SK-N-SH treated with all-trans-retinoic acid at 6 μM for 48 hours (cell line): ENCODE data around the gene CCL18.
"Not testable (repeated sequence)": the region's sequence is repeated elsewhere in the genome, so short reads cannot be mapped to it uniquely, and the experiment has no call there.

Experiments used
- ATAC-seq: fragments of 200-7000 bp; cut with Tn5 transposase; 3 replicates; pipeline ENCODE4 v1.9.1; 2020; ENCODE audit warnings: mild to moderate bottlenecking, moderate library complexity
- BACH2 ChIP-seq: fragments of 250-450 bp; sonication (Bioruptor Pico); IDR thresholded peaks from 2 replicates; pipeline ENCODE4 v1.9.0; 2021; ENCODE audit warnings: mild to moderate bottlenecking, borderline replicate concordance
- CSDC2 ChIP-seq: fragments of 250-450 bp; sonication (Bioruptor Pico); IDR thresholded peaks from 2 replicates; pipeline ENCODE4 v1.5.0; 2020; ENCODE audit warnings: mild to moderate bottlenecking, moderate library complexity
- PPARA ChIP-seq: fragments of 250-450 bp; sonication (Bioruptor Pico); IDR thresholded peaks from 2 replicates; pipeline ENCODE4 v1.5.0; 2020; ENCODE audit warnings: mild to moderate bottlenecking, borderline replicate concordance
- RARB ChIP-seq: fragments of 250-450 bp; sonication (Bioruptor Pico); IDR thresholded peaks from 2 replicates; pipeline ENCODE4 v1.8.0; 2021; ENCODE audit warnings: mild to moderate bottlenecking, moderate library complexity
- SNAI2 ChIP-seq: fragments of 250-450 bp; sonication (Bioruptor Pico); IDR thresholded peaks from 2 replicates; pipeline ENCODE4 v1.5.0; 2020; ENCODE audit warnings: mild to moderate bottlenecking, moderate library complexity
- TCF4 ChIP-seq: fragments of 250-450 bp; sonication (Bioruptor Pico); IDR thresholded peaks from 2 replicates; pipeline ENCODE4 v1.8.0; 2021; ENCODE audit warnings: mild to moderate bottlenecking, moderate library complexity, borderline replicate concordance
- TOX ChIP-seq: fragments of 250-450 bp; sonication (Bioruptor Pico); IDR thresholded peaks from 2 replicates; pipeline ENCODE4 v1.8.0; 2021; ENCODE audit warnings: mild to moderate bottlenecking, moderate library complexity, borderline replicate concordance
- ZC3H10 ChIP-seq: fragments of 250-450 bp; sonication (Bioruptor Pico); IDR thresholded peaks from 2 replicates; pipeline ENCODE4 v1.5.1; 2021; ENCODE audit warnings: mild to moderate bottlenecking, moderate library complexity
- ZFP3 ChIP-seq: fragments of 250-450 bp; sonication (Bioruptor Pico); IDR thresholded peaks from 2 replicates; pipeline ENCODE4 v1.5.0; 2020; ENCODE audit warnings: mild to moderate bottlenecking, moderate library complexity
- ZNF565 ChIP-seq: fragments of 450-650 bp; formaldehyde crosslinking; conservative IDR thresholded peaks from 2 replicates; pipeline ENCODE4 v1.5.0; 2020; ENCODE audit warnings: low read depth, mild to moderate bottlenecking, moderate library complexity
- ZNF8 ChIP-seq: fragments of 450-650 bp; formaldehyde crosslinking; IDR thresholded peaks from 2 replicates; pipeline ENCODE4 v1.5.0; 2020; ENCODE audit warnings: mild to moderate bottlenecking, moderate library complexity
- TF ChIP-seq, protein P1 (sequence below): fragments of 250-450 bp; sonication (Bioruptor Pico); IDR thresholded peaks from 2 replicates; pipeline ENCODE4 v1.5.0; 2020; ENCODE audit warnings: mild to moderate bottlenecking, moderate library complexity
- TF ChIP-seq, protein P2 (sequence below): fragments of 250-450 bp; sonication (Bioruptor Pico); IDR thresholded peaks from 2 replicates; pipeline ENCODE4 v1.5.1; 2021; ENCODE audit warnings: mild to moderate bottlenecking, moderate library complexity

The CCL18 gene

DNA sequence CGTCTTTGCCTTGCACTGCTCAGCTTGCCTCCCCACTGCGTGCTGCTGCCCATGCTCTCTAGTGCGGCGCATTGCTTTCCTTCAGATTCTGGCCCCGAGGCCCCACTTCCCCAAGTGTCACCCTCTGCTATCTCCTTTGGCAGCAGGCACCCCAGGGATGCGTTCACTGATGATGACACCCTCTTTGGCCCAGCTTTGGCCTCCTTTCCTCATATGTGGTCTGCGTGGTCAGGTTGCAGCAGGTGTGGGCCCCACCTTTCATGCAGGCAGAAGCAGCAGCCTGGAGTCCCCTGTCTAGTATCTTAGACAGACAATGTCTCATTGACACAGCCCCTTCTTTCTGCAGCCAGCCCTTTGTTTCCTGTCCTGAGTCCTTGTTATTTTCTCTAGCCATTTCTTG is 30.7 kb downstream of the CCL18 start (continued):
- TF ChIP-seq, protein P1, sequence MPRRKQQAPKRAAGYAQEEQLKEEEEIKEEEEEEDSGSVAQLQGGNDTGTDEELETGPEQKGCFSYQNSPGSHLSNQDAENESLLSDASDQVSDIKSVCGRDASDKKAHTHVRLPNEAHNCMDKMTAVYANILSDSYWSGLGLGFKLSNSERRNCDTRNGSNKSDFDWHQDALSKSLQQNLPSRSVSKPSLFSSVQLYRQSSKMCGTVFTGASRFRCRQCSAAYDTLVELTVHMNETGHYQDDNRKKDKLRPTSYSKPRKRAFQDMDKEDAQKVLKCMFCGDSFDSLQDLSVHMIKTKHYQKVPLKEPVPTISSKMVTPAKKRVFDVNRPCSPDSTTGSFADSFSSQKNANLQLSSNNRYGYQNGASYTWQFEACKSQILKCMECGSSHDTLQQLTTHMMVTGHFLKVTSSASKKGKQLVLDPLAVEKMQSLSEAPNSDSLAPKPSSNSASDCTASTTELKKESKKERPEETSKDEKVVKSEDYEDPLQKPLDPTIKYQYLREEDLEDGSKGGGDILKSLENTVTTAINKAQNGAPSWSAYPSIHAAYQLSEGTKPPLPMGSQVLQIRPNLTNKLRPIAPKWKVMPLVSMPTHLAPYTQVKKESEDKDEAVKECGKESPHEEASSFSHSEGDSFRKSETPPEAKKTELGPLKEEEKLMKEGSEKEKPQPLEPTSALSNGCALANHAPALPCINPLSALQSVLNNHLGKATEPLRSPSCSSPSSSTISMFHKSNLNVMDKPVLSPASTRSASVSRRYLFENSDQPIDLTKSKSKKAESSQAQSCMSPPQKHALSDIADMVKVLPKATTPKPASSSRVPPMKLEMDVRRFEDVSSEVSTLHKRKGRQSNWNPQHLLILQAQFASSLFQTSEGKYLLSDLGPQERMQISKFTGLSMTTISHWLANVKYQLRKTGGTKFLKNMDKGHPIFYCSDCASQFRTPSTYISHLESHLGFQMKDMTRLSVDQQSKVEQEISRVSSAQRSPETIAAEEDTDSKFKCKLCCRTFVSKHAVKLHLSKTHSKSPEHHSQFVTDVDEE (CRISPR knock-in tag): no peak
- TF ChIP-seq TCF4: no peak
- TF ChIP-seq RARB (CRISPR knock-in tag): no peak

DNA sequence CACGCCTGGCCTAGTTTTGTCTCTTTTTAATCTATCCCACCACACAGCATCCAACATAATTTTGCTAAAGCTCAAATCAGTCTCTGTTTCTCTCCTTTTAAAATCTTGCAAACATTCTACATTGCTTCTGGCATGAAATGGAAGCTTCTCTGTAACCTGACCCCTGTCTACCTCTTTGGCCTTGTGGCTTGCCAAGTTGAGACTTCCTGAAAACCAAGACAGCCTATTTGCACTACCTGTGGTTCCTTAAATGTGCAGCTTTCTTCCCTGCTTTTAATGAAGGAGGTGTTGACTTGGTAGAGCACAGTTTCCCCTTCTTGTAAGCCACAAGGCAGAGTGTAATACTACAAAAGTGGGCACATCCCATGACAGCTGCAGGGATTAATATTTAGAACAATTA is 31.9 kb downstream of the CCL18 start:
- ATAC-seq: no peak
- no peak for TF ChIP-seq ZC3H10 (CRISPR knock-in tag)
- TF ChIP-seq TOX (CRISPR knock-in tag): no peak
- no peak for TF ChIP-seq ZNF8 (CRISPR knock-in tag)
- TF ChIP-seq ZFP3: no peak
- TF ChIP-seq ZNF565: no peak
- TF ChIP-seq SNAI2 (CRISPR knock-in tag): no peak

DNA sequence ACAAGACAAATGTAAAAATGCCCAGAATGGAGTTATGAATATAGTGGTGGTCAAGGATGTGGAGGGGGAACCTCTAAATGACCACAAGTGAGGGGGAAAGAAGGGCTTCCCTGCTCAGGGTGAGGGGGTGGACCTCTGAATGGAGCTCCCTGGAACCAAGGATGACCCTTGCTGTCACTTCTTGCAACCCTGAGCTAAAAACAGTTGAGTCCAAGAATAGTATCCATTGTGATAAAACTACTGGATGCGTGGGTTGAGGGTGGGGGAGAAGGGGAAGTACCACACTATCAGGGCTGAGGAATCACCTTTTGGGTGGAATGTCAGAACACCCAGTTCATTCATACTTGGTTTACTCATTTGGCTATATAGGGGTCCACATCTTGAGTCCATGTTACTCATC is 34.9 kb downstream of the CCL18 start:
- ATAC-seq: not testable (repeated sequence)

DNA sequence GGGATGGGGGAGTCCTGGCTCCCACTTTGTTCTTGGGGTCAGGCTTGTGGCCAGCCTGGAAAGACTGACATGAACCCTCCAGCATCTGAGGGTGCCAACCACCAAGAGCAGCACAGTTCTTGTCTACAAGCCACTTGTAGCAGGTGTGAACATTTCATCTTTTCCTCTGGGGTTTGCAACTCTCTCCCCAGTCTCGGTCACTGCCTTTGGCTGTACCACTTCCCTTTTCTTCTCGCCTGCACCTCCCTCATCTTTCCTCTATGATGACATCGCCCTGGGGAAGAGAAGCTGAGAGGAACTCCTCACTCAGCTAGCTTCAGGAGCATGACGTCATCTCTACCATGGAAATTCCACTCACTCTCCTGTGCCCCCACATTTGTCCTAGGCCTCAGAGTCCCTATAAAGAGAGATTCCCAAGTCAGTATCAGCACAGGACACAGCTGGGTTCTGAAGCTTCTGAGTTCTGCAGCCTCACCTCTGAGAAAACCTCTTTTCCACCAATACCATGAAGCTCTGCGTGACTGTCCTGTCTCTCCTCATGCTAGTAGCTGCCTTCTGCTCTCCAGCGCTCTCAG is 39.4 kb downstream of the CCL18 start, which contains the start of gene CCL4:
TSS of gene CCL4 (plus strand) at position 427 of the 575 bp plus-strand sequence. CDS start at position 506, 79 bp downstream.
- ATAC-seq: not testable (repeated sequence)

DNA sequence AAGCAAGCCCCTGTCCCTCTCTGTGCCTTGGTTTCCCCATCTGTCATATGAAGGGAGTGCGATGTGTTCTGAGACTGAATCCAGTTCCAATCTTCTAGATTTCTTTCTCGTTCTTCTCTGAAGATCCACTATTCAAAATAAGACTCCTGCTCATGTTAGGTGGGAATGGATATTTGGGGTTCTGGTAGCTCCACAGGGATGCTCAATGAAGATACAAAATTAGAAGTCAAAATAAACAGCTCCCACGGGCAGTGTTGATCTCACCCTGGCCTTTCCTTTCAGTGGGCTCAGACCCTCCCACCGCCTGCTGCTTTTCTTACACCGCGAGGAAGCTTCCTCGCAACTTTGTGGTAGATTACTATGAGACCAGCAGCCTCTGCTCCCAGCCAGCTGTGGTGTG is 40.2 kb downstream of the CCL18 start:
- ATAC-seq: not testable (repeated sequence)

DNA sequence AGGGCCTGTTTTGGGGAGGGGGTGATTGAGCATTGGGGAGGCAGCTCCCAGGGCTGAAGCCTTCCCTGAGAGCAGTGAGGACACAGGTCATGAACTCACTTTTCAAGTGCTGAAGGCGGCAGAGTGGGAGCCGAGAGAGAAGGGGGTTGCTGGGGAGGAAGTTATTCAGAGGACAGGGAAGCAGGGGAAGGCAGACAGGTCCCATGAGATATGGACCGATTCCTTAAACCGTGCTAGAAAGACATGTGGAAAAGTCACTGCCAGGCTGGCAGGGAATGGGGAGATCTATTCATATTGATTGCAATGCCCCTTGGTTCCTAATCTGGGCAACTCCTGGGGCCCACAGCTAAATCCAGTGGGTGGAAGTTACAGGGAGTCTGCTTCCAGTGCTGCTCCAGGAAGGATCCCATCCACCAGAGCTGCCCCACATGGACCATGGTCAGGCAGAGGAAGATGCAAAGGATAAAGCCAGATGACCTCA is 40.7 kb downstream of the CCL18 start:
- TF ChIP-seq SNAI2 (CRISPR knock-in tag) (no peak), ZNF8 (CRISPR knock-in tag) (no peak), ZNF565 (no peak), RARB (CRISPR knock-in tag) (no peak), ZFP3 (no peak), PPARA (CRISPR knock-in tag) (no peak)
- TF ChIP-seq, all 23 proteins: peak for 0
- ATAC-seq: no peak

DNA sequence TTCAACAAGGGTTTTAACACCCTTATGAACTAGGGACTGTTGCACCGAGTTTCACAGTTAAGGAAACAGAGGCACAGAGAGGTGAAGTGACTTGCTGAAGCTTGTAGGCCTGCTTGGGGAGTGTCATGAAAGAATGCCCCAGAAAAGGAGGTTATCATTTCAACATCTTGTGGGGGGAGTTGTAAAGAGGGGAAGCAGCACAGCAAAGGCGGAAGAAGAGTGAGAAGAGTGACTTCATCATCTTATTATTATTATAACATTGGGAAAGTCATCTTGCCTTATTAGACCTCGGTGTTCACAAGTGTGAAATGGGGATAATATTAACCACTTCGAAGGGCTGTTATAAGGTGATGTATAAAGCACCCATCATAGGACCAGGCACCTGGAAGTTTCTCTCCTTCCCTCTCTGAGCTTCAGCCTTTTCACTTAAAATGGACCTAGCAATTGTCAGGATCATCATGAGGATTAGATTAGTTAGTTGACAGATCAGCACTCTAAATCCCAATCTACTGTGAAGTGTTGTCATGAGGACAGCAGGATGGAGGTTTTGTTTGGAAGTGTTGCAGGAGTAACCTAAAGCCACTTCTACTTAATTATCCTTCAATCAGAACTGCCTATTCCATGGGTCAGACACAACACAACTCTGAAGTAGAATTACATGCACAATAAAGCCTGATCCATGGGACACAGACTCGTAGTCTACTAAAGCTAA is 41.9 kb downstream of the CCL18 start:
- TF ChIP-seq, protein P2, sequence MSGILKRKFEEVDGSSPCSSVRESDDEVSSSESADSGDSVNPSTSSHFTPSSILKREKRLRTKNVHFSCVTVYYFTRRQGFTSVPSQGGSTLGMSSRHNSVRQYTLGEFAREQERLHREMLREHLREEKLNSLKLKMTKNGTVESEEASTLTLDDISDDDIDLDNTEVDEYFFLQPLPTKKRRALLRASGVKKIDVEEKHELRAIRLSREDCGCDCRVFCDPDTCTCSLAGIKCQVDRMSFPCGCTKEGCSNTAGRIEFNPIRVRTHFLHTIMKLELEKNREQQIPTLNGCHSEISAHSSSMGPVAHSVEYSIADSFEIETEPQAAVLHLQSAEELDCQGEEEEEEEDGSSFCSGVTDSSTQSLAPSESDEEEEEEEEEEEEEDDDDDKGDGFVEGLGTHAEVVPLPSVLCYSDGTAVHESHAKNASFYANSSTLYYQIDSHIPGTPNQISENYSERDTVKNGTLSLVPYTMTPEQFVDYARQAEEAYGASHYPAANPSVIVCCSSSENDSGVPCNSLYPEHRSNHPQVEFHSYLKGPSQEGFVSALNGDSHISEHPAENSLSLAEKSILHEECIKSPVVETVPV (CRISPR knock-in tag): no peak
- TF ChIP-seq ZNF8 (CRISPR knock-in tag) (no peak), BACH2 (CRISPR knock-in tag) (no peak), CSDC2 (CRISPR knock-in tag) (no peak)
- TF ChIP-seq, protein P1 (CRISPR knock-in tag): no peak
- TF ChIP-seq, all 23 proteins: peak for 0
- ATAC-seq: no peak
